ENCODE measurements around the gene CNGA4.

GRCh38 chr11:6258141-6258540, 19.3 kb downstream of the CNGA4 start:
- no peak for TF ChIP-seq CTCF (IDR thresholded peaks at IDR 0.05; ENCODE audit: low read length)
- TF ChIP-seq EZH2 (IDR thresholded peaks at IDR 0.05; ENCODE audit: borderline replicate concordance, low read length): no peak

Data from OCI-LY1 (cell line).